Ovary (tissue), 9 donors: ENCODE results near the gene UTS2R. TPM values are rescaled to one million over a fixed set of nuclear protein-coding genes. Genes with fewer than 3 reads are reported as not detected.

ENCODE experiments used
- DNase-seq, 5 donors: peaks; one replicate each; pipeline ENCODE4 v3.0.0-alpha.2; 2019 to 2020
- H3K27ac ChIP-seq, 2 donors: fragments of 200-600 bp; one replicate each; pipeline versions ENCODE4 v1.5.1 to v1.8.0; 2019 to 2022
- H3K27me3 ChIP-seq: fragments of 200-600 bp; one replicate; pipeline ENCODE4 v1.8.0; 2022
- H3K36me3 ChIP-seq: fragments of 200-600 bp; sonication (generic); one replicate; pipeline ENCODE4 v1.5.1; 2019
- H3K4me1 ChIP-seq: one replicate; pipeline ENCODE4 v1.8.1; 2013; ENCODE audit warnings: mild to moderate bottlenecking, moderate library complexity; ENCODE audit not compliant: insufficient read depth
- H3K4me3 ChIP-seq: fragments of 200-600 bp; sonication (generic); one replicate; pipeline ENCODE4 v1.5.1; 2017
- H3K9me3 ChIP-seq, 2 donors: fragments of 200-600 bp in 1 of 2; sonication (generic) in 1 of 2; one replicate each; pipeline versions ENCODE4 v1.5.1 to v1.8.1; 2013 to 2019; ENCODE audit warnings: mild to moderate bottlenecking in 1 of 2, moderate library complexity in 1 of 2
- CTCF ChIP-seq, 3 donors: fragments of 450-650 bp in 2 of 3; fragments of 200-600 bp in 1 of 3; IDR thresholded peaks; one replicate each; pipeline versions ENCODE4 v1.5.1 to v1.8.0; 2016 to 2022; ENCODE audit warnings: antibody characterized with exemption in 3 of 3, mild to moderate bottlenecking in 1 of 3
- EP300 ChIP-seq: sonication (generic); formaldehyde crosslinking; IDR thresholded peaks from one replicate; pipeline ENCODE4 v1.6.1; 2017; ENCODE audit warnings: antibody characterized with exemption
- POLR2A ChIP-seq: fragments of 450-650 bp; IDR thresholded peaks from one replicate; pipeline ENCODE4 v1.6.1; 2017; ENCODE audit warnings: antibody characterized with exemption, mild to moderate bottlenecking, moderate library complexity
- WGBS, 3 donors: extraction: QIAGEN DNeasy Blood & Tissue Kit in 1 of 3; methylation state at CpG; one replicate each; pipeline versions ENCODE4 v1.1.5 to v1.1.7; 2013 to 2017; 5-methylcytosine and 5-hydroxymethylcytosine counted together
- intact Hi-C, 4 donors: fragments of 100-400 bp; cut with DNase I; formaldehyde crosslinking; loops; one replicate each; pipeline versions ENCODE4 v1.11.0 to v1.15.1; 2022 to 2023
- polyA plus RNA-seq, 2 donors: library from polyadenylated mRNA; stranded (reverse); fragments of 200-250 nt in 1 of 2; fragments of 350-450 nt in 1 of 2; fragmentation: Illumina TruSeq in 1 of 2; extraction: RNeasy Lipid Tissue Mini Kit (QIAGEN cat#74804) in 1 of 2; gene quantifications; one replicate each; pipeline ENCODE4 v1.2.3, GENCODE V29; 2013 to 2014
- total RNA-seq, 7 donors: library from RNA; depleted of rRNA in 2 of 7; stranded (reverse); fragments of >200 nt in 2 of 7; fragmentation: NEBNext Ultra II Directional in 3 of 7; extraction: Animal tissue kit (Norgen Biotek cat#: 25700) in 3 of 7; gene quantifications; one replicate each; pipeline versions ENCODE4 v1.1.0 to v1.2.4, GENCODE V29; 2016 to 2023
- donor health status: DM: no; HTN: no; CAD: no; lungs with moderate emphysema.
- donor health status: DM: no; HTN: no; CAD: no.
- donor health status: Bipolar disorder and iron deficiency.
- donor health status: DM: yes; HTN: yes; CAD: no.
- donor health status: DM: no; HTN: no; CAD: no.
- donor health status: DM: yes; HTN: yes; CAD: no.

Gene UTS2R
- total and polyA plus RNA-seq, 9 donors, result not detected

GRCh38 chr17:82400830-82401229 is 29.3 kb downstream of the UTS2R start:
- intact Hi-C loops, result no loop called here
- H3K27me3 ChIP-seq, result no peaks in the 10 kb centered on the region
- DNase-seq, result no peak
- H3K4me1 ChIP-seq, result no peaks in the 10 kb centered on the region
- no peak overlapping the region for H3K4me3 ChIP-seq
- WGBS, 3 donors, result 90 to 94% (median 92%) methylated on average over 19 of the region's 19 CpGs
- H3K9me3 ChIP-seq, result no peaks in the 10 kb centered on the region
- no peak overlapping the region for H3K27ac ChIP-seq
- H3K36me3 ChIP-seq, result no peaks in the 10 kb centered on the region
- no peak for TF ChIP-seq CTCF (IDR thresholded peaks at IDR 0.05)
- no peak for TF ChIP-seq POLR2A
- no peak for TF ChIP-seq EP300

GRCh38 chr17:82402865-82403264 is 31.3 kb downstream of the UTS2R start:
- no peak for DNase-seq
- intact Hi-C loops, result no loop called here
- TF ChIP-seq POLR2A (no peak), EP300 (no peak), CTCF (IDR thresholded peaks at IDR 0.05) (no peak)
- no peaks in the 10 kb centered on the region for H3K27me3 ChIP-seq
- no peaks in the 10 kb centered on the region for H3K9me3 ChIP-seq
- no peaks in the 10 kb centered on the region for H3K4me1 ChIP-seq
- no peak overlapping the region for H3K27ac ChIP-seq
- WGBS, 3 donors, result 91 to 93% (median 91%) methylated on average over 7 of the region's 7 CpGs
- H3K36me3 ChIP-seq, result no peaks in the 10 kb centered on the region
- H3K4me3 ChIP-seq, result no peak overlapping the region

- no peaks in the 10 kb centered on the region for H3K4me1 ChIP-seq
- H3K27me3 ChIP-seq, result no peaks in the 10 kb centered on the region
- H3K4me3 ChIP-seq, result no peak overlapping the region
- H3K36me3 ChIP-seq, result no peaks in the 10 kb centered on the region
- intact Hi-C loops, result loop anchor here in 1 of 4 donors (1.0 kb wide), 1 partner anchor 21 kb away; no protein-coding TSS in a partner anchor
- WGBS, 3 donors, result 92 to 94% (median 94%) methylated on average over 67 of the region's 67 CpGs
- no peaks in the 10 kb centered on the region for H3K9me3 ChIP-seq
- DNase-seq, result no peak
- TF ChIP-seq CTCF (IDR thresholded peaks at IDR 0.05), result no peak
- TF ChIP-seq EP300, result no peak
- TF ChIP-seq POLR2A, result no peak
- no peak overlapping the region for H3K27ac ChIP-seq
These were observed 32.4 kb downstream of the UTS2R start for GRCh38 chr17:82403662-82404660.

GRCh38 chr17:82405051-82405450 is 33.5 kb downstream of the UTS2R start:
- intact Hi-C loops, result no loop called here
- no peak overlapping the region for H3K4me3 ChIP-seq
- H3K9me3 ChIP-seq, result no peaks in the 10 kb centered on the region
- TF ChIP-seq CTCF (IDR thresholded peaks at IDR 0.05) (no peak), POLR2A (no peak), EP300 (no peak)
- H3K4me1 ChIP-seq, result no peaks in the 10 kb centered on the region
- no peak overlapping the region for H3K27ac ChIP-seq
- WGBS, 3 donors, result 90 to 93% (median 90%) methylated on average over 14 of the region's 14 CpGs
- no peaks in the 10 kb centered on the region for H3K36me3 ChIP-seq
- DNase-seq, result no peak
- no peaks in the 10 kb centered on the region for H3K27me3 ChIP-seq
